ENCODE results near the gene PTPA.

The PTPA gene

GRCh38 chr9:129140397-129141065, 29.3 kb downstream of the PTPA start:
- peak; percentile 62 for TF ChIP-seq ZFP3 (CRISPR knock-in tag; IDR thresholded peaks at IDR 0.05)
- TF ChIP-seq ZC3H10 (CRISPR knock-in tag; IDR thresholded peaks at IDR 0.05): no peak
- no peak for TF ChIP-seq ZFP30 (CRISPR knock-in tag; IDR thresholded peaks at IDR 0.05)
- TF ChIP-seq TOX (CRISPR knock-in tag; IDR thresholded peaks at IDR 0.05; ENCODE audit: borderline replicate concordance): no peak
- TF ChIP-seq PATZ1 (CRISPR knock-in tag; IDR thresholded peaks at IDR 0.05; ENCODE audit: borderline replicate concordance): no peak
- no peak for TF ChIP-seq PPARA (CRISPR knock-in tag; IDR thresholded peaks at IDR 0.05; ENCODE audit: borderline replicate concordance)
- no peak for TF ChIP-seq OSR1 (CRISPR knock-in tag; IDR thresholded peaks at IDR 0.05)
- TF ChIP-seq ESRRG (CRISPR knock-in tag; IDR thresholded peaks at IDR 0.05): no peak
- 0 out of 2 replicates have a peak, but pooled peaks have one; percentile 45 for TF ChIP-seq SNAI2 (CRISPR knock-in tag; IDR thresholded peaks at IDR 0.05)
- no peak for TF ChIP-seq ZNF70 (CRISPR knock-in tag; IDR thresholded peaks at IDR 0.05)
- peak; percentile 40; the same call in 1 of the 2 replicates for TF ChIP-seq CREB5 (CRISPR knock-in tag; IDR thresholded peaks at IDR 0.05; ENCODE audit: low read depth)
- TF ChIP-seq ZNF8 (CRISPR knock-in tag; IDR thresholded peaks at IDR 0.05): no peak
- TF ChIP-seq TSHZ2 (CRISPR knock-in tag; IDR thresholded peaks at IDR 0.05): peak; percentile 10; the same call in 1 of the 2 replicates
- TF ChIP-seq TCF4 (CRISPR knock-in tag; IDR thresholded peaks at IDR 0.05; ENCODE audit: borderline replicate concordance): no peak
- TF ChIP-seq CSDC2 (CRISPR knock-in tag; IDR thresholded peaks at IDR 0.05): peak; percentile 55; the same call in 1 of the 2 replicates
- ATAC-seq: peak; percentile 32

- peak; percentile 5; the same call in 2 of the 3 replicates for ATAC-seq
- no peak for TF ChIP-seq CREB5 (CRISPR knock-in tag; IDR thresholded peaks at IDR 0.05; ENCODE audit: low read depth)
- TF ChIP-seq ZFP3 (CRISPR knock-in tag; IDR thresholded peaks at IDR 0.05): 0 out of 2 replicates have a peak, but pooled peaks have one; percentile 16
- TF ChIP-seq ISL1 (CRISPR knock-in tag; IDR thresholded peaks at IDR 0.05): 0 out of 2 replicates have a peak, but pooled peaks have one; percentile 7
- TF ChIP-seq OSR1 (CRISPR knock-in tag; IDR thresholded peaks at IDR 0.05): no peak
- TF ChIP-seq CSRNP3 (CRISPR knock-in tag; IDR thresholded peaks at IDR 0.05): no peak
- TF ChIP-seq TOX (CRISPR knock-in tag; IDR thresholded peaks at IDR 0.05; ENCODE audit: borderline replicate concordance): no peak
Observed at GRCh38 chr9:129141066-129142041, 30.1 kb downstream of the PTPA start.

Data from SK-N-SH treated with all-trans-retinoic acid at 6 μM for 48 hours (cell line).